Measurements from ENCODE around the gene UCN.

DNA sequence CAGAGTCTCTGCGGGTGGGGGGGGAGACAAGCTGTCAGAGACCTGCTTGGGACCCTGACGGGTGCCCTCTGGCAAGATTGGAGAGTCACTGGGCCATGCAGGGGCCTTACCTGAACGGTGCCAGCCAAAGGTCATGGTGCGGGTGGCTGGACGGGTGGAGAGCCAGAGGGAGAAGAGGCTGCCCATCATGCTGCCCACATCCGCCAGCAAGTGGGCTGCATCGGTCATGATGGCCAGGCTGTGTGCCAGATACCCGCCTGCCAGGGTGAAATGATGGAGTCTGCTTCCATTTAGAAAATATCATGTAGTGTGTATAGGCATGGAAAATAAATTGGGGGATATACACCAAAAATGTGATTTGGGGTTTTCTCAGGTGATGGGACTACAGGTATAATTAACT, 50.2 kb downstream of the UCN start:
- TF ChIP-seq POLR2A (IDR thresholded peaks at IDR 0.05; ENCODE audit: low read depth, low read length): no peak
- TF ChIP-seq, protein P1, sequence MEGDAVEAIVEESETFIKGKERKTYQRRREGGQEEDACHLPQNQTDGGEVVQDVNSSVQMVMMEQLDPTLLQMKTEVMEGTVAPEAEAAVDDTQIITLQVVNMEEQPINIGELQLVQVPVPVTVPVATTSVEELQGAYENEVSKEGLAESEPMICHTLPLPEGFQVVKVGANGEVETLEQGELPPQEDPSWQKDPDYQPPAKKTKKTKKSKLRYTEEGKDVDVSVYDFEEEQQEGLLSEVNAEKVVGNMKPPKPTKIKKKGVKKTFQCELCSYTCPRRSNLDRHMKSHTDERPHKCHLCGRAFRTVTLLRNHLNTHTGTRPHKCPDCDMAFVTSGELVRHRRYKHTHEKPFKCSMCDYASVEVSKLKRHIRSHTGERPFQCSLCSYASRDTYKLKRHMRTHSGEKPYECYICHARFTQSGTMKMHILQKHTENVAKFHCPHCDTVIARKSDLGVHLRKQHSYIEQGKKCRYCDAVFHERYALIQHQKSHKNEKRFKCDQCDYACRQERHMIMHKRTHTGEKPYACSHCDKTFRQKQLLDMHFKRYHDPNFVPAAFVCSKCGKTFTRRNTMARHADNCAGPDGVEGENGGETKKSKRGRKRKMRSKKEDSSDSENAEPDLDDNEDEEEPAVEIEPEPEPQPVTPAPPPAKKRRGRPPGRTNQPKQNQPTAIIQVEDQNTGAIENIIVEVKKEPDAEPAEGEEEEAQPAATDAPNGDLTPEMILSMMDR (IDR thresholded peaks at IDR 0.05; ENCODE audit: extremely low read depth in 1 of 2, insufficient read depth in 1 of 2, low read depth in 1 of 2, low read length in 2 of 2): no peak

Measured in endothelial cell of umbilical vein (primary cell).